Measurements from ENCODE around the gene TMC7. TPM values are rescaled to one million over a fixed set of nuclear protein-coding genes. Genes with fewer than 3 reads are reported as not detected.

Gene TMC7
- total and polyA plus RNA-seq, 9 of the 15 experiments (the other 6 are each of a cell fraction or from before 2014, with no cell fraction given): 0.08 to 2.0 (median 1.5) TPM

GRCh38 chr16:18948372-18949020 lies 35.2 kb upstream of the TMC7 start:
- H2AFZ ChIP-seq (ENCODE audit: low read depth, low read length): no peak overlapping the region
- ChIA-PET CTCF (ENCODE audit: low intra/inter-chr PET ratio) (no interaction called here), POLR2A (interaction anchor here (0.7 kb wide), 1 partner anchor 157 kb away, joined by 3 read pairs; no protein-coding TSS in a partner anchor)
- BruUV-seq (replicated peaks): no TSS peak
- TF ChIP-seq JUND (IDR thresholded peaks at IDR 0.05; ENCODE audit: borderline replicate concordance, low read depth, low read length): no peak
- no peak for TF ChIP-seq JUND (tag; IDR thresholded peaks at IDR 0.05; ENCODE audit: borderline replicate concordance, low read depth, low read length)
- no peak for TF ChIP-seq GATA2 (CRISPR knock-in tag; IDR thresholded peaks at IDR 0.05)
- TF ChIP-seq GTF2F1 (IDR thresholded peaks at IDR 0.05; ENCODE audit: low read depth, low read length): no peak
- TF ChIP-seq HOMEZ (CRISPR knock-in tag; IDR thresholded peaks at IDR 0.05): no peak
- no peak for TF ChIP-seq SUPT5H (IDR thresholded peaks at IDR 0.05)
- H3K27ac ChIP-seq (ENCODE audit: extremely low read depth, low read depth, low read length): no peak overlapping the region
- 56% methylated on average over 9 of the region's 9 CpGs for WGBS (ENCODE audit: insufficient coverage, low coverage, missing lambda C conversion rate)
- intact Hi-C loops (cut with micrococcal nuclease): no loop called here
- no peak overlapping the region for H3K4me2 ChIP-seq (ENCODE audit: insufficient read depth, low read length)
- in situ Hi-C loops (cut with MboI): no loop called here
- no peak overlapping the region for H3K4me3 ChIP-seq
- DNase-seq (ENCODE audit: extremely low read depth in 1 of 4, low spot score in 3 of 4): no peak
- ATAC-seq: no peak
- H3K27me3 ChIP-seq (ENCODE audit: control insufficient read depth in 2 of 2, insufficient read depth in 2 of 2, low read length in 2 of 2): no peaks in the 10 kb centered on the region
- peaks cover 2 to 3% of the 10 kb centered on the region in 2 experiments; a peak in 2 of 5 replicates for H3K4me1 ChIP-seq (replicated peaks in 1 of 2; ENCODE audit: control insufficient read depth in 2 of 2, insufficient read depth in 2 of 2, low read length in 2 of 2)
- no peak for FAIRE-seq
- no peaks in the 10 kb centered on the region for H3K79me2 ChIP-seq (ENCODE audit: control insufficient read depth, insufficient read depth, low read length)
- H3K9me1 ChIP-seq (ENCODE audit: control insufficient read depth, insufficient read depth, low read length): no peaks in the 10 kb centered on the region
- H4K20me1 ChIP-seq (replicated peaks; ENCODE audit: control insufficient read depth, insufficient read depth, low read length): no peaks in the 10 kb centered on the region
- H3K9me3 ChIP-seq (replicated peaks; ENCODE audit: control insufficient read depth, insufficient read depth, low read depth, low read length): no peaks in the 10 kb centered on the region
- no peaks in the 10 kb centered on the region for H3K36me3 ChIP-seq (ENCODE audit: control insufficient read depth, insufficient read depth, low read length)
- H3K9ac ChIP-seq (ENCODE audit: insufficient read depth in 1 of 2, low read depth in 2 of 2, low read length in 2 of 2): no peak overlapping the region; a peak in 1 of 4 replicates

Data from K562 (cell line).